ENCODE data around the gene SF3B3. TPM values are rescaled to one million over a fixed set of nuclear protein-coding genes. Genes with fewer than 3 reads are reported as not detected.
"Not testable (repeated sequence)": the region's sequence is repeated elsewhere in the genome, so short reads cannot be mapped to it uniquely, and the experiment has no call there.

SF3B3 gene
- total RNA-seq, 1 donor from 2014 or later: 278 TPM

DNA sequence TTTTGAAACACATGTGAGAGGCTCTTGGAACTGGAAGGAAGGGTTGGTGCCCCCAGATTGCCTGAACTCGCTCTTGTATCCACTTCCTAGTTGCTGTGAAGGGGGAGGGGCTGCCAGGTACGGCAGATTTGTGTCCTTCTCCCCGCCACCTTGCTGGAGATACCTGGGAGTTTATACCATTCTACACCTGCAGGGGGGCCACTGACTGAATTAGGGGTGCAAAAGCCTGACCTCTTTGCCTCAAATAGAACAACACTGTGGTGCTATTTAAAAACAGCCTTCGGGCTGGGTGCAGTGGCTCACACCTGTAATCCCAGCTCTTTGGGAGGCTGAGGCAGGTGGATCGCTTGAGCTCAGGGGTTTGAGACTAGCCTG lies 87.6 kb downstream of the SF3B3 start:
- H3K9me3 Mint-ChIP-seq (ENCODE audit: unreplicated experiment): no peaks in the 10 kb centered on the region
- TF ChIP-seq, protein P1, sequence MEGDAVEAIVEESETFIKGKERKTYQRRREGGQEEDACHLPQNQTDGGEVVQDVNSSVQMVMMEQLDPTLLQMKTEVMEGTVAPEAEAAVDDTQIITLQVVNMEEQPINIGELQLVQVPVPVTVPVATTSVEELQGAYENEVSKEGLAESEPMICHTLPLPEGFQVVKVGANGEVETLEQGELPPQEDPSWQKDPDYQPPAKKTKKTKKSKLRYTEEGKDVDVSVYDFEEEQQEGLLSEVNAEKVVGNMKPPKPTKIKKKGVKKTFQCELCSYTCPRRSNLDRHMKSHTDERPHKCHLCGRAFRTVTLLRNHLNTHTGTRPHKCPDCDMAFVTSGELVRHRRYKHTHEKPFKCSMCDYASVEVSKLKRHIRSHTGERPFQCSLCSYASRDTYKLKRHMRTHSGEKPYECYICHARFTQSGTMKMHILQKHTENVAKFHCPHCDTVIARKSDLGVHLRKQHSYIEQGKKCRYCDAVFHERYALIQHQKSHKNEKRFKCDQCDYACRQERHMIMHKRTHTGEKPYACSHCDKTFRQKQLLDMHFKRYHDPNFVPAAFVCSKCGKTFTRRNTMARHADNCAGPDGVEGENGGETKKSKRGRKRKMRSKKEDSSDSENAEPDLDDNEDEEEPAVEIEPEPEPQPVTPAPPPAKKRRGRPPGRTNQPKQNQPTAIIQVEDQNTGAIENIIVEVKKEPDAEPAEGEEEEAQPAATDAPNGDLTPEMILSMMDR (IDR thresholded peaks at IDR 0.05; ENCODE audit: partially characterized antibody, unreplicated experiment): no peak
- H3K27ac Mint-ChIP-seq (ENCODE audit: unreplicated experiment): no peak overlapping the region
- DNase-seq: no peak
- H3K4me1 Mint-ChIP-seq (ENCODE audit: low read depth, unreplicated experiment): no peaks in the 10 kb centered on the region
- peaks cover 3% of the 10 kb centered on the region for H3K27me3 Mint-ChIP-seq (ENCODE audit: unreplicated experiment)
- H3K36me3 Mint-ChIP-seq (ENCODE audit: unreplicated experiment): no peaks in the 10 kb centered on the region
- H3K4me3 Mint-ChIP-seq (ENCODE audit: unreplicated experiment): no peak overlapping the region

DNA sequence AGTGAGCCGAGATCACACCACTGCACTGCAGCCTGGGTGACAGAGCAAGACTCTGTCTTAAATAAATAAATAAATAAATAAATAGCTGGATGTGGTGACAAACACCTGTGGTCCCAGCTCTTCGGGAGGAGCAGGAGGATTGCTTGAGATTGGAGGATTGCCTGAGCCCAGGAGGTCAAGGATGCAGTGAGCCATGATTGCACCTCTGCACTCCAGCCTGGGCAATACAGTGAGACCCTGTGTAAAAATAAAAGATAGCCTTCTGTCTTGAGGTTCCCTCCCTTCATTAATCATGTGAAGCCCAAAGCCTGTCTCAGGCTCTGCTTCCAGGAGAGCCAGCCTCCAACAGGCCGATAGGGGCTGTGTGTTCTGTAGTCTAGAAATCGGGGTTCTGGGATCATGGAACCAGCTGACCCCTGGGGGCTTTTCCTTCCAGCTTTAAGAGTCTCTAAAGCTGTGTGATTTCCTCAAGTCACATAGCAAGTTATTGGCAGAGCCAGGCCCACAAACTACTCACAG lies 88.2 kb downstream of the SF3B3 start:
- no peaks in the 10 kb centered on the region for H3K9me3 Mint-ChIP-seq (ENCODE audit: unreplicated experiment)
- H3K27ac Mint-ChIP-seq (ENCODE audit: unreplicated experiment): no peak overlapping the region
- H3K36me3 Mint-ChIP-seq (ENCODE audit: unreplicated experiment): no peaks in the 10 kb centered on the region
- H3K27me3 Mint-ChIP-seq (ENCODE audit: unreplicated experiment): peaks cover under 1% of the 10 kb centered on the region
- no peak overlapping the region for H3K4me3 Mint-ChIP-seq (ENCODE audit: unreplicated experiment)
- DNase-seq: no peak
- no peaks in the 10 kb centered on the region for H3K4me1 Mint-ChIP-seq (ENCODE audit: low read depth, unreplicated experiment)
- TF ChIP-seq, protein P1 (IDR thresholded peaks at IDR 0.05; ENCODE audit: partially characterized antibody, unreplicated experiment): no peak

DNA sequence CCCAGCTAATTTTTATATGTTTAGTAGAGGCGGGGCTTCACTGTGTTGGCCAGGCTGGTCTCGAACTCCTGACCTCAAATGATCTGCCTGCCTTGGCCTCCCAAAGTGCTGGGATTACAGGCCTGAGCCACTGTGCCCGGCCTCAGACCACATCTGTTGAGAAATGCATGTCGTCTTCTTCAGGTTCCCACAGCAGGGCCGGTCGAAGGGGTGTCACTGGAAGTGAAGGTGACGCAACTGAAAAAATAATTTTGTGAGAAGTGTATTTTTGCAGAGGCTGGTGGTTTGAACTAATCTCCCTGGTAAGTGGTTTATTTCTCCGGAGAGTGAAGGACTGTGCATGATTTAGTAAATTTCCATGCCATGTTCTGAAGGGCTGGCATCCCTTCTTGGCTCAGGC lies 89.3 kb downstream of the SF3B3 start:
- no peaks in the 10 kb centered on the region for H3K36me3 Mint-ChIP-seq (ENCODE audit: unreplicated experiment)
- H3K4me1 Mint-ChIP-seq (ENCODE audit: low read depth, unreplicated experiment): no peaks in the 10 kb centered on the region
- DNase-seq: no peak
- no peak overlapping the region for H3K4me3 Mint-ChIP-seq (ENCODE audit: unreplicated experiment)
- H3K27me3 Mint-ChIP-seq (ENCODE audit: unreplicated experiment): peaks cover 3% of the 10 kb centered on the region
- TF ChIP-seq, protein P1 (IDR thresholded peaks at IDR 0.05; ENCODE audit: partially characterized antibody, unreplicated experiment): no peak
- H3K9me3 Mint-ChIP-seq (ENCODE audit: unreplicated experiment): no peaks in the 10 kb centered on the region
- H3K27ac Mint-ChIP-seq (ENCODE audit: unreplicated experiment): no peak overlapping the region

DNA sequence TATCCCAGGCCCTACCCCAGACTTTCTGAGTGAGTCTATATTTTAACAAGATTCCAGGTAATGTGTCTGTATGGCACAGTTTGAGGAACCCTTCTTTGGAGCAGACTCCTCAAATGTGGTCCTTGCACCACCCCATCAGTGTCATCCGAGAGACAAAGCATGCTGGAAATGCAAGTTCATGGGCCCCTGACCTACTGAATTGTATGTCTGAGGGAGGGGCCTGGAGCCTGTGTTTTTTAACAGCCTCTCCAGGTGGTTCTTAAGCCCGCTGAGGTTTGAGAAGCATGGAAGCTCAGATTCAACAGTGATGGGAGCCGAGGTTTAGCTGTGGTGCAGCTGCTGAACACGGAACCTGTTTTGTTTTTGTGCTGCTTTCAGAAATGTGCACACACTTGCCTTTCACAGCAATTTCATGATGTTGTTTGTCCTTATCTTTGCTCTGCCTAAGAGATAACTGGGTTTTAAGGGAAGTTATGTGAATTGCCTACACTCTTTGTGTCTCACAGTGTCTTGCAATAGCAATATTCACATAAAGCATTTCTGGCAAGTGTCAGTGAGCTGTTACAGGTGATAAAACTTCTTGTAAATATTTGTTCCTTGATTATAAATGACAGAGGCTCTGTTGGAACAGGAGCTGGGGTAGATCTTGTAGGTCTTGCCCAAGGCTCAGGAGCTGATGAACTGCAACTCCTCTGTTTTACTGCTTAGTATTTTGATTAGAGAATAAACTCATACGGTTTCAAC lies 90.8 kb downstream of the SF3B3 start:
- H3K4me1 Mint-ChIP-seq (ENCODE audit: low read depth, unreplicated experiment): peaks cover 7% of the 10 kb centered on the region
- H3K9me3 Mint-ChIP-seq (ENCODE audit: unreplicated experiment): no peaks in the 10 kb centered on the region
- TF ChIP-seq, protein P1 (IDR thresholded peaks at IDR 0.05; ENCODE audit: partially characterized antibody, unreplicated experiment): no peak
- no peak overlapping the region for H3K27ac Mint-ChIP-seq (ENCODE audit: unreplicated experiment)
- no peaks in the 10 kb centered on the region for H3K36me3 Mint-ChIP-seq (ENCODE audit: unreplicated experiment)
- no peak for DNase-seq
- peaks cover 4% of the 10 kb centered on the region for H3K27me3 Mint-ChIP-seq (ENCODE audit: unreplicated experiment)
- no peak overlapping the region for H3K4me3 Mint-ChIP-seq (ENCODE audit: unreplicated experiment)

DNA sequence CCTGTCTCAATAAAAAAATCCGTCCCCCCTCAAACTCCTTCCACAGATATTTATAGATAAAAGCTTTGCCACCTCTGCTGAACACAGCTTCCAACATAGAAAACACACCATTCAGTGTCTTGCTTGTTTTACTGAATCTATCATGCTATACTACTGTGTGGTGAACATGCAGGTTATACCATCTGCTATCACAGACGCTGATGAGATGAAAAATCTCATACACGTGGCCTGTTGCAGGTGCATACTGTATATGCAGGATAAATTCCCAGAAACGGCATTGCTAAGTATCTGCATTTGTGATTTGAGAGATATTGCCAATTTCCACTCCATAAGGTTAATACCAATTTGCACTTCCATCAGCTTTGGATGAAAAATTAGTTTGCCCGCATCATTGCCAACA lies 92.3 kb downstream of the SF3B3 start:
- Mint-ChIP-seq H3K36me3 (ENCODE audit: unreplicated experiment) (no peaks in the 10 kb centered on the region), H3K4me1 (ENCODE audit: low read depth, unreplicated experiment) (peaks cover 10% of the 10 kb centered on the region), H3K9me3 (ENCODE audit: unreplicated experiment) (no peaks in the 10 kb centered on the region), H3K27me3 (ENCODE audit: unreplicated experiment) (peaks cover 10% of the 10 kb centered on the region), H3K4me3 (ENCODE audit: unreplicated experiment) (no peak overlapping the region), H3K27ac (ENCODE audit: unreplicated experiment) (no peak overlapping the region)
- TF ChIP-seq, protein P1 (IDR thresholded peaks at IDR 0.05; ENCODE audit: partially characterized antibody, unreplicated experiment): no peak
- DNase-seq: no peak

DNA sequence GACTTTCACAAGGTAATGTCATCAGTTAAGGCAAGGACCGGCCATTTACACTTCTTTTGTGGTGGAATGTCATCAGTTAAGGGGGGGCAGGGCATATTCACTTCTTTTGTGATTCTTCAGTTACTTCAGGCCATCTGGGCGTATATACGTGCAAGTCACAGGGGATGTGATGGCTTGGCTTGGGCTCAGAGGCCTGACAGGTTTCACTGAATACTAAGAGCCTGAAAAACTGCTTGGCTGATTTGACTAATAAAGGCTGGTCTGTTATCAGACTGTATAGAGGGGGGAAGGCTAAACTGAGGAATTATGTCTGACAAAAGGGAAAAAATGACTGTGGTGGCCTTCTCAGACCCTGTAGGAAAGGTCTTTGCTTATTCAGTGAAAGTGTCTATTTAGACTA lies 98.2 kb downstream of the SF3B3 start:
- DNase-seq; H3K36me3 Mint-ChIP-seq (ENCODE audit: unreplicated experiment); H3K27me3 Mint-ChIP-seq (ENCODE audit: unreplicated experiment); H3K27ac Mint-ChIP-seq (ENCODE audit: unreplicated experiment); H3K9me3 Mint-ChIP-seq (ENCODE audit: unreplicated experiment): not testable (repeated sequence)
- Mint-ChIP-seq H3K4me1 (ENCODE audit: low read depth, unreplicated experiment) (peaks cover 27% of the 10 kb centered on the region), H3K4me3 (ENCODE audit: unreplicated experiment) (peak overlapping the region; percentile 39)

All from glutamatergic neuron (in vitro differentiated cells).